Loucy (cell line): ENCODE data around the gene DYNLL1.

Source experiments
- H2AFZ ChIP-seq: fragments of 200-600 bp; sonication (generic); 2 replicates; pipeline ENCODE4 v1.6.0; 2016; ENCODE audit warnings: antibody characterized with exemption, mild to moderate bottlenecking, low read length, moderate library complexity
- H3F3A ChIP-seq: fragments of 200-600 bp; 2 replicates; pipeline ENCODE4 v1.6.0; 2016; ENCODE audit warnings: antibody characterized with exemption, low read depth, mild to moderate bottlenecking
- H3K27me3 ChIP-seq: fragments of 200-600 bp; sonication (generic); 2 replicates; pipeline ENCODE4 v1.6.1; 2014; ENCODE audit warnings: low read length, mild to moderate bottlenecking; ENCODE audit not compliant: insufficient read depth, poor library complexity, severe bottlenecking
- H3K36me3 ChIP-seq: fragments of 200-600 bp; sonication (generic); 2 replicates; pipeline ENCODE4 v1.6.1; 2016; ENCODE audit warnings: low read length; ENCODE audit not compliant: insufficient read depth
- H3K4me1 ChIP-seq: fragments of 200-600 bp; sonication (generic); 2 replicates; pipeline ENCODE4 v1.5.1; 2014; ENCODE audit warnings: low read length, mild to moderate bottlenecking; ENCODE audit not compliant: insufficient read depth, poor library complexity, severe bottlenecking
- H3K4me2 ChIP-seq: fragments of 200-600 bp; sonication (generic); 2 replicates; pipeline ENCODE4 v1.6.0; 2014; ENCODE audit warnings: antibody characterized with exemption, low read length, low read depth, mild to moderate bottlenecking; ENCODE audit not compliant: poor library complexity, severe bottlenecking
- H3K4me3 ChIP-seq: fragments of 200-600 bp; sonication (generic); 2 replicates; pipeline ENCODE4 v1.5.1; 2014; ENCODE audit warnings: low read length, mild to moderate bottlenecking, mixed read lengths; ENCODE audit not compliant: poor library complexity, severe bottlenecking
- H3K79me2 ChIP-seq: fragments of 200-600 bp; sonication (generic); 2 replicates; pipeline ENCODE4 v1.6.1; 2014; ENCODE audit warnings: low read length; ENCODE audit not compliant: insufficient read depth
- H3K9ac ChIP-seq: fragments of 200-600 bp; sonication (generic); 2 replicates; pipeline ENCODE4 v1.6.0; 2014; ENCODE audit warnings: mild to moderate bottlenecking, low read depth, low read length, moderate library complexity; ENCODE audit not compliant: poor library complexity, severe bottlenecking
- H3K9me2 ChIP-seq: fragments of 200-600 bp; sonication (generic); replicated peaks from 2 replicates; pipeline ENCODE4 v1.6.1; 2016; ENCODE audit warnings: low read depth, low read length, mixed read lengths
- H3K9me3 ChIP-seq: fragments of 200-600 bp; sonication (generic); 2 replicates; pipeline ENCODE4 v1.6.1; 2014; ENCODE audit warnings: mild to moderate bottlenecking, antibody characterized with exemption, low read length, low read depth; ENCODE audit not compliant: insufficient read depth
- H4K20me1 ChIP-seq: fragments of 200-600 bp; sonication (generic); 2 replicates; pipeline ENCODE4 v1.6.0; 2014; ENCODE audit warnings: antibody characterized with exemption, low read length, mild to moderate bottlenecking; ENCODE audit not compliant: insufficient read depth, poor library complexity, severe bottlenecking
- EZH2phosphoT487 ChIP-seq: fragments of 200-600 bp; IDR thresholded peaks from 2 replicates; pipeline ENCODE4 v1.6.1; 2018; ENCODE audit warnings: antibody characterized with exemption, mild to moderate bottlenecking, moderate library complexity, borderline replicate concordance
- TF ChIP-seq, protein P1 (sequence below): fragments of 200-600 bp; sonication (generic); conservative IDR thresholded peaks from 2 replicates; pipeline ENCODE4 v1.5.1; 2014; ENCODE audit warnings: mild to moderate bottlenecking, antibody characterized with exemption, low read length

The DYNLL1 gene

GRCh38 chr12:120490833-120491512 is 4.9 kb upstream of the DYNLL1 start:
- Histone ChIP-seq H3K79me2 (peaks cover under 1% of the 10 kb centered on the region; the same call in 1 of the 2 replicates), H3K9ac (no peak overlapping the region), H3K36me3 (no peaks in the 10 kb centered on the region), H3K4me3 (no peak overlapping the region), H3K27me3 (no peaks in the 10 kb centered on the region), H2AFZ (no peak overlapping the region), H3K9me2 (no peaks in the 10 kb centered on the region), H4K20me1 (no peaks in the 10 kb centered on the region), H3F3A (no peaks in the 10 kb centered on the region), H3K9me3 (no peaks in the 10 kb centered on the region), H3K4me2 (no peak overlapping the region), H3K4me1 (peaks cover 10% of the 10 kb centered on the region)
- no peak for TF ChIP-seq EZH2phosphoT487
- TF ChIP-seq, protein P1, sequence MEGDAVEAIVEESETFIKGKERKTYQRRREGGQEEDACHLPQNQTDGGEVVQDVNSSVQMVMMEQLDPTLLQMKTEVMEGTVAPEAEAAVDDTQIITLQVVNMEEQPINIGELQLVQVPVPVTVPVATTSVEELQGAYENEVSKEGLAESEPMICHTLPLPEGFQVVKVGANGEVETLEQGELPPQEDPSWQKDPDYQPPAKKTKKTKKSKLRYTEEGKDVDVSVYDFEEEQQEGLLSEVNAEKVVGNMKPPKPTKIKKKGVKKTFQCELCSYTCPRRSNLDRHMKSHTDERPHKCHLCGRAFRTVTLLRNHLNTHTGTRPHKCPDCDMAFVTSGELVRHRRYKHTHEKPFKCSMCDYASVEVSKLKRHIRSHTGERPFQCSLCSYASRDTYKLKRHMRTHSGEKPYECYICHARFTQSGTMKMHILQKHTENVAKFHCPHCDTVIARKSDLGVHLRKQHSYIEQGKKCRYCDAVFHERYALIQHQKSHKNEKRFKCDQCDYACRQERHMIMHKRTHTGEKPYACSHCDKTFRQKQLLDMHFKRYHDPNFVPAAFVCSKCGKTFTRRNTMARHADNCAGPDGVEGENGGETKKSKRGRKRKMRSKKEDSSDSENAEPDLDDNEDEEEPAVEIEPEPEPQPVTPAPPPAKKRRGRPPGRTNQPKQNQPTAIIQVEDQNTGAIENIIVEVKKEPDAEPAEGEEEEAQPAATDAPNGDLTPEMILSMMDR, result no peak

- Histone ChIP-seq H3K4me3 (peak overlapping the region; percentile 96), H3K9me3 (no peaks in the 10 kb centered on the region), H3K9me2 (no peaks in the 10 kb centered on the region), H3F3A (peaks cover 3% of the 10 kb centered on the region; the same call in 1 of the 2 replicates), H3K36me3 (peaks cover 18% of the 10 kb centered on the region), H3K27me3 (no peaks in the 10 kb centered on the region), H3K79me2 (peaks cover 29% of the 10 kb centered on the region), H4K20me1 (peaks cover 32% of the 10 kb centered on the region), H3K4me2 (peak overlapping the region; percentile 82), H2AFZ (peak overlapping the region; percentile 73; the same call in 1 of the 2 replicates), H3K4me1 (peaks cover 22% of the 10 kb centered on the region), H3K9ac (peak overlapping the region; percentile 73)
- TF ChIP-seq, protein P1, result no peak
- no peak for TF ChIP-seq EZH2phosphoT487
These were observed 655 bp upstream of the DYNLL1 start for GRCh38 chr12:120495186-120495730.

GRCh38 chr12:120496413-120497340 is 764 bp downstream of the DYNLL1 start:
- TF ChIP-seq EZH2phosphoT487, result no peak
- TF ChIP-seq, protein P1, result peak; percentile 40
- H4K20me1 ChIP-seq, result peaks cover 32% of the 10 kb centered on the region
- H3K36me3 ChIP-seq, result peaks cover 18% of the 10 kb centered on the region
- H3F3A ChIP-seq, result peaks cover 3% of the 10 kb centered on the region; the same call in 1 of the 2 replicates
- H3K9me2 ChIP-seq, result no peaks in the 10 kb centered on the region
- H3K79me2 ChIP-seq, result peaks cover 29% of the 10 kb centered on the region
- peak overlapping the region; percentile 98 for H3K9ac ChIP-seq
- peak overlapping the region; percentile 93 for H3K4me2 ChIP-seq
- H3K4me1 ChIP-seq, result peaks cover 22% of the 10 kb centered on the region
- peak overlapping the region; percentile 96 for H3K4me3 ChIP-seq
- H3K27me3 ChIP-seq, result no peaks in the 10 kb centered on the region
- no peaks in the 10 kb centered on the region for H3K9me3 ChIP-seq
- H2AFZ ChIP-seq, result peak overlapping the region; percentile 70
